Psoas muscle (tissue), 8 donors: Measurements from ENCODE around the gene FAM53B. TPM values are rescaled to one million over a fixed set of nuclear protein-coding genes. Genes with fewer than 3 reads are reported as not detected.
"Not testable (repeated sequence)": the region's sequence is repeated elsewhere in the genome, so short reads cannot be mapped to it uniquely, and the experiment has no call there.

Experiments
- ATAC-seq, 4 donors: fragments of 200-7000 bp; cut with Tn5 transposase; one replicate each; pipeline ENCODE4 v1.9.1; 2020; ENCODE audit warnings: moderate library complexity in 3 of 4, mild to moderate bottlenecking in 2 of 4
- DNase-seq, 2 donors: peaks; one replicate each; pipeline ENCODE4 v3.0.0-alpha.2; 2020
- H3K27ac ChIP-seq: fragments of 200-600 bp; one replicate; pipeline ENCODE4 v1.8.0; 2022
- H3K27me3 ChIP-seq, 3 donors: fragments of 200-600 bp in 1 of 3; one replicate each; pipeline versions ENCODE4 v1.6.1 to v1.8.0; 2013 to 2022; ENCODE audit warnings: low read length in 2 of 3, mild to moderate bottlenecking in 2 of 3, moderate library complexity in 1 of 3; ENCODE audit not compliant: insufficient read depth in 3 of 3
- H3K36me3 ChIP-seq, 2 donors: fragments of 200-600 bp in 1 of 2; one replicate each; pipeline versions ENCODE4 v1.6.1 to v1.8.0; 2013 to 2022; ENCODE audit warnings: low read depth in 1 of 2, mild to moderate bottlenecking in 1 of 2, moderate library complexity in 1 of 2; ENCODE audit not compliant: insufficient read depth in 1 of 2
- H3K4me1 ChIP-seq: fragments of 200-600 bp; one replicate; pipeline ENCODE4 v1.8.0; 2022
- H3K4me3 ChIP-seq: fragments of 200-600 bp; one replicate; pipeline ENCODE4 v1.8.0; 2022; ENCODE audit warnings: mild to moderate bottlenecking
- H3K9me3 ChIP-seq: fragments of 200-600 bp; one replicate; pipeline ENCODE4 v1.8.0; 2022
- CTCF ChIP-seq: fragments of 200-600 bp; IDR thresholded peaks from one replicate; pipeline ENCODE4 v1.8.0; 2022; ENCODE audit warnings: antibody characterized with exemption
- WGBS, 3 donors: extraction: QIAGEN DNeasy Blood & Tissue Kit; methylation state at CpG; one replicate each; pipeline versions ENCODE4 v1.1.6 to v1.1.7; 2013; 5-methylcytosine and 5-hydroxymethylcytosine counted together
- intact Hi-C, 2 donors: fragments of 100-400 bp; cut with DNase I; formaldehyde crosslinking; loops; one replicate each; pipeline versions ENCODE4 v1.11.0 to v1.14.2; 2022
- polyA plus RNA-seq, 3 donors: library from polyadenylated mRNA; stranded (reverse); fragments of 200-250 nt; gene quantifications; one replicate each; pipeline ENCODE4 v1.2.3, GENCODE V29; 2013
- total RNA-seq, 4 donors: library from RNA; stranded (reverse); fragmentation: NEBNext Ultra II Directional in 2 of 4; extraction: Animal tissue kit (Norgen Biotek cat#: 25700) in 2 of 4; gene quantifications; one replicate each; pipeline versions ENCODE4 v1.2.1 to v1.2.4, GENCODE V29; 2021 to 2023
- donor health status: healthy with polysubstance abuse.
- donor health status: DM: no; HTN: no; CAD: no; lungs with moderate emphysema.
- donor health status: Bipolar disorder and iron deficiency.
- donor health status: healthy.
- donor health status: DM: yes; HTN: yes; CAD: no.
- donor health status: DM: no; HTN: no; CAD: no.
- donor health status: DM: no; HTN: no; CAD: no.
- donor health status: DM: yes; HTN: yes; CAD: no.

Gene FAM53B
- total and polyA plus RNA-seq, 7 donors = 31.0 to 178 (median 49.5) TPM

- no peak overlapping the region for H3K27ac ChIP-seq
- no peak for DNase-seq
- intact Hi-C loops = loop anchor here (5.0 kb wide), 2 partner anchors 54 to 206 kb away; partner anchors contain the start of gene ABRAXAS2 (in 1 of the 2)
- H3K4me1 ChIP-seq = peaks cover 15% of the 10 kb centered on the region
- no peaks in the 10 kb centered on the region for H3K27me3 ChIP-seq
- no peak for TF ChIP-seq CTCF
- WGBS, 3 donors = 50 to 82% (median 55%) methylated on average over 3 of the region's 3 CpGs
- H3K36me3 ChIP-seq = peaks cover 0 to 14% of the 10 kb centered on the region in 2 donors
- H3K9me3 ChIP-seq = no peaks in the 10 kb centered on the region
- no peak overlapping the region for H3K4me3 ChIP-seq
- no peak for ATAC-seq
Measured at GRCh38 chr10:124748166-124748565, 4.0 kb upstream of the FAM53B start.

- DNase-seq = no peak
- ATAC-seq = no peak
- Histone ChIP-seq H3K4me3 (no peak overlapping the region), H3K9me3 (no peaks in the 10 kb centered on the region), H3K27me3 (no peaks in the 10 kb centered on the region), H3K4me1 (peaks cover 15% of the 10 kb centered on the region), H3K27ac (no peak overlapping the region), H3K36me3 (peaks cover 0 to 14% of the 10 kb centered on the region in 2 donors)
- TF ChIP-seq CTCF = no peak
- intact Hi-C loops = loop anchor here (5.0 kb wide), 2 partner anchors 55 to 205 kb away; partner anchors contain the start of gene ABRAXAS2 (in 1 of the 2)
- WGBS, 3 donors = 51 to 79% (median 62%) methylated on average over 1 of the region's 1 CpG
Measured at GRCh38 chr10:124747745-124748144, 3.6 kb upstream of the FAM53B start.

GRCh38 chr10:124746992-124747391, 2.8 kb upstream of the FAM53B start:
- H3K27me3 ChIP-seq = no peaks in the 10 kb centered on the region
- peaks cover 0 to 14% of the 10 kb centered on the region in 2 donors for H3K36me3 ChIP-seq
- DNase-seq (no peak), ATAC-seq (no peak)
- peaks cover 23% of the 10 kb centered on the region for H3K4me1 ChIP-seq
- WGBS, 3 donors = 87 to 96% (median 90%) methylated on average over 2 of the region's 2 CpGs
- TF ChIP-seq CTCF = no peak
- no peak overlapping the region for H3K27ac ChIP-seq
- intact Hi-C loops = loop anchor here (5.0 kb wide), 2 partner anchors 55 to 205 kb away; partner anchors contain the start of gene ABRAXAS2 (in 1 of the 2)
- no peaks in the 10 kb centered on the region for H3K9me3 ChIP-seq
- no peak overlapping the region for H3K4me3 ChIP-seq

GRCh38 chr10:124746447-124746846, 2.3 kb upstream of the FAM53B start:
- Histone ChIP-seq H3K36me3 (peaks cover 0 to 14% of the 10 kb centered on the region in 2 donors), H3K4me1 (peaks cover 28% of the 10 kb centered on the region)
- DNase-seq, H3K27ac ChIP-seq, H3K4me3 ChIP-seq, H3K27me3 ChIP-seq, H3K9me3 ChIP-seq, ATAC-seq: not testable (repeated sequence)
- WGBS, 3 donors = 95 to 97% (median 95%) methylated on average over 8 of the region's 8 CpGs
- intact Hi-C loops = loop anchor here (5.0 kb wide), 2 partner anchors 56 to 204 kb away; partner anchors contain the start of gene ABRAXAS2 (in 1 of the 2)

GRCh38 chr10:124745673-124746072, 1.5 kb upstream of the FAM53B start:
- Histone ChIP-seq H3K36me3 (peaks cover 0 to 14% of the 10 kb centered on the region in 2 donors), H3K4me1 (peaks cover 36% of the 10 kb centered on the region), H3K9me3 (no peaks in the 10 kb centered on the region), H3K27ac (peak overlapping the region; percentile 75), H3K27me3 (no peaks in the 10 kb centered on the region), H3K4me3 (no peak overlapping the region)
- DNase-seq = no peak
- 23 to 37% (median 32%) methylated on average over 3 of the region's 3 CpGs for WGBS, 3 donors
- intact Hi-C loops = loop anchor here (2.0 to 5.0 kb wide), 3 partner anchors 57 to 215 kb away; partner anchors contain the start of gene ABRAXAS2 (in 1 of the 2)
- no peak for ATAC-seq
- peak; percentile 46 for TF ChIP-seq CTCF
